GM21381 (cell line): ENCODE data around the gene INCENP.

ENCODE experiments used
- ATAC-seq: cut with Tn5 transposase; IDR thresholded peaks from one replicate; pipeline ENCODE4 v1.9.1; 2021; ENCODE audit warnings: mild to moderate bottlenecking, moderate library complexity; ENCODE audit not compliant: unreplicated experiment

Gene INCENP

DNA sequence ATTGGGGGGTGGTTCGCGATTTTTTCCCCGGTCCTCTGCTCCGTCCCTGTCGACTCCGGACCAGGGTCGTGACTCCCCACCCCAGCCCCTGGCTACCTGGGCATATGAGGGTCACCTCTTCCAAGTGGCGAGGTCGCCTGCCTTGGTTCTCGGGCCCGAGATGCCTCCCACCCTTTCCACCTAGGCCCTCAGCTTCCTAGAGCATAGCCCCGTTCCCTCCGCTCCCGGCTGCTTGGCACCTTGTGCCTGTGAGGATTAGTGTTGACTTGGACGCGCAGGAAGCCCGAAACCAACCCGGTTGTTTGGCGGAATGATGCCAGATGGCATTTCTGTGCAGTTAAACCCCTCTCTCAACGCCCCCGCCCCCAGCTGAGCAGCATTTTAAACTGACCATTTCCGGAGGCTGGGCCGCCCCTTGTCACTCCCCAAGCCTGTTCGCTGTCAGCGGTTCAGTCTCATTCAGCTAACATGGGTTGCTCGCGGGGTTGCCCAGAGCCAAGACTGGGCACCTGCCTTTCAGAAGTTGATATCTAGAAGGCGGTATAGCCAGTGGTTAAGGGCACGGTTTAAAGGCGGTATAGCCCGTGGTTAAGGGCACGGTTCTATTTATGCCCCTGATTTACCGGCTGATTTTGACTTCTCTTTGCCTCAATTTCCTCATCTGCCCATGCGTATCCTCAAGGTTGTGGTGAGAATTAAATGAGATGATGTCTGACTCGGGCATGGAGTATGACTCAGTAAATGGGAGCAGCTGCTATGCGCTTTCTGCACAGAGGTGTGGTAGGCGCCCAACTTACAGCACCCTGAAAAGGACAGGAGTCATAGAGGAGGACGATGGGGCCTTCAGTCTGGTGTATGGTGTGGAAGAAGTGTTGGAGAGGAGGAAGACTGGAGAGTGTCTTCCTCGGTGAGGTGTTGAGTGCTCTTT is 639 bp downstream of the INCENP start:
- peak; percentile 26 for ATAC-seq

DNA sequence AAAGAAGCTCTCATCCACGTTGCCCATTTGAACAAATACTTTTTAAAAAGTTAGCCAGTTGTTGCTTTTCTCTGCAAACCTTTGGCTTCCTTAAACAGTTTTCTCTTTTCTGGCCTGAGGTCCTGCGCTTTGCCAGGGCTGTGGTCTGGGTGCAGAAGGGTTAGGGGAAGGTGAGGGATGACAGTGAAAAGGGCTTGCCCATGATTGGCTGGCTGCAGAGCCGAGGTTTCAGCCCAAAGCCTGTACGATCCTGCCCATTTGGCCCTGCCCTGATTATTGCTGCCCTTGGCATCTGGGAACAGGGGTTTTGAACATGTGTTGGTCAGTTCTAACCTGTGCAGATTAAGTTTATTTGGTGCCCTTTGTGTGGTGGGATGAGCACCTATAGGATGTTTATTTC is 1.5 kb downstream of the INCENP start:
- no peak for ATAC-seq

- no peak for ATAC-seq
Observed at GRCh38 chr11:62125881-62126280, 2.1 kb downstream of the INCENP start.

GRCh38 chr11:62127426-62127825 is 3.6 kb downstream of the INCENP start:
- ATAC-seq, result no peak

DNA sequence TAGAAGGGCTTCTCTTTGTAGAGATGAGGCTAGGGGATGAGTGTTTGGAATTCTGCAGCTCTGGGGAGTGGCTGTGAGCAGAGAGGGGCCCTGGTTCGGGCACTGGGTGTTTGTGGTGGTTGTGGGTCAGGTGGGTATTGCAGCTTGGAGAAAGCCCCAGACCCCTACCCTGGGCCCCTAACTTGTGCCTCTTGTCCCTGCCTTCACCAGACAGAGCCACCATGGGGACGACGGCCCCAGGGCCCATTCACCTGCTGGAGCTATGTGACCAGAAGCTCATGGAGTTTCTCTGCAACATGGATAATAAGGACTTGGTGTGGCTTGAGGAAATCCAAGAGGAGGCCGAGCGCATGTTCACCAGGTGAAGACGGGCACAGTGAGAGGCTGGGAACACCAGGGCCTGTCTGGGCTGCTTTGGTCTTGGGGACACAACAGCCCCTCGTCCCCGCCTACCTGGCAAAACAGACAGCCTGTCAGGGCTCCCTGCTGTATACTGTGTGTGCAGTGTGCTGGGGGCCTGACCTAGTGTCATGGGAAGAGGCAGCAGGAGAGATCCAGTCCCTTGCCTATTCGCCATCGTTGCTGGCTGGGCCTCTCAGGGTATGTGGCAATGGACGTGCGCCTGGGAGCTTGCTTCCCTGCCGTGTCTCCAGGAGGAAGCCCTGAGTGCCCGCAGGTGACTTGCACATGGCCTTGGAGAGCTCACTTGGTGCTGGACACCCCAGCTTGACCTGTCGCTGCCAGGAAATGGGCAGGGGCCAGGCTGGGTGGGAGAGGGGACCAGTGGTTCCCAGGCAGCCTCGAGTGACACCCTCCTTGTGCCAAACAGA is 4.3 kb downstream of the INCENP start:
- no peak for ATAC-seq

DNA sequence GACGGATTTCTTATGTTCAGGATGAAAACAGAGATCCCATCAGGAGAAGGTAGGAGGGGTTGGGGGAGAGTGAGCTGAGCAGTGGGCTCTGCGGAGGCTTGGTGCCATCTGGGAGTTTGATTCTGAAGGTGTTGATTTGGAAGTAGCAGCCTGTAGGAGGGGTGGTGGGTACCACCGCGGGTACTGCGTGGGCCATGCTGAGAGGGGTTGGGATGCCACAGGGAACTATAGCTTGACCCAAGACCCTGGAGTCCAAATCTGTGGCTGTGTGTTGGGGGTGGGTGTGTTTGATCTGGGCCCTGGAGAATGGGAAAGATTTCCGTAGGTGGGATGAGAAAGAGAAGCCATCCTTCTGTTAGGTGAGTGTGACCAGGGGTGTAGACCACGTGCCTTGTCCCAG is 5.0 kb downstream of the INCENP start:
- no peak for ATAC-seq

- no peak for ATAC-seq
Observed at GRCh38 chr11:62129590-62130282, 5.9 kb downstream of the INCENP start.

DNA sequence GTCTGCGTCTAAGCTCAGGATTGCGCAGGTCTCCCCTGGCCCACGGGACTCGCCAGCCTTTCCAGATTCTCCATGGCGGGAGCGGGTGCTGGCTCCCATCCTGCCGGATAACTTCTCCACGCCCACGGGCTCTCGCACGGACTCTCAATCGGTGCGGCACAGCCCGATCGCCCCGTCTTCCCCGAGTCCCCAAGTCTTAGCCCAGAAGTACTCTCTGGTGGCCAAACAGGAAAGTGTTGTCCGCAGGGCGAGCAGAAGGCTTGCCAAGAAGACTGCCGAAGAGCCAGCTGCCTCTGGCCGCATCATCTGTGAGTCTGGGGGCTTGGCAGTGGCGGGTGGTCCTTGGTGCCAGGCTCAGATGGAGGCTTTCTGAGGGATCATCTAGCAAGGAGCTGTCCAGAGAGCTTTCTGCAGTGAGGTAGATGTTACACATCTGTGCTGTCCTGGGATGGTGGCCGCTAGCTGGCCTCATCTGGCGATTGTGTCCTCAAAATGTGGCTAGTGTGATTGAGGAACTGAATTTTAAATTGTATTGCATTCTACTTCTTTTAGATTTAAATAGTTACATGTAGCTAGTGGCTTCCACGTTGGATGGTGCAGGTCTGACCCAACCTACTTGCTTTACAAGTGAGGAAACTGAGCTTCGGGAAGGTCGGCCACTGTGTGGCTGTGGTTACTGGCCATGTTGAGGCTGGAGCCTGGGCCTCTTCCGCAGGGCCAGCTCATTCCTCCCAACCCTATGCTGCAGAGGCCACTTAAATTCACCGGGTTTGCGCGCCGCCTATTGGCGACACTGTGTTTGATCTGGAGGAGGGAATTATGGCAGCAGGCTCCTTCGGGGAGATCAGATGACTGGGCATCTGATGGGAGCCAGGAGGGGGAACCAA is 6.7 kb downstream of the INCENP start:
- no peak for ATAC-seq

DNA sequence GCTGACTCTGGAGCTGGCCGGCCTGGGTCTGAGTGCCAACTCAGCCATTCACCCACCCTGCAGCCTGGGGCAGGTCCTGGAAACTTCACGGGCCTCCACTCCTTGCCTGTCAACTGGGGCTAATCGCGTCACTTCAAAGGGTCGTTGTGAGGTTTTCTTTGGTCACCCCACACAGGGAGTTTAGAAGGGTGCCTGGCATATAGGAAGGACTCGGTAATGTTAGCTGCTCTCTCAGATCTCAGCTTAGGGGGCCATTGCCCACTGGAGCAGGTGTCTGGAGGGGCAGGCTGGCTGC is 7.3 kb downstream of the INCENP start:
- no peak for ATAC-seq

DNA sequence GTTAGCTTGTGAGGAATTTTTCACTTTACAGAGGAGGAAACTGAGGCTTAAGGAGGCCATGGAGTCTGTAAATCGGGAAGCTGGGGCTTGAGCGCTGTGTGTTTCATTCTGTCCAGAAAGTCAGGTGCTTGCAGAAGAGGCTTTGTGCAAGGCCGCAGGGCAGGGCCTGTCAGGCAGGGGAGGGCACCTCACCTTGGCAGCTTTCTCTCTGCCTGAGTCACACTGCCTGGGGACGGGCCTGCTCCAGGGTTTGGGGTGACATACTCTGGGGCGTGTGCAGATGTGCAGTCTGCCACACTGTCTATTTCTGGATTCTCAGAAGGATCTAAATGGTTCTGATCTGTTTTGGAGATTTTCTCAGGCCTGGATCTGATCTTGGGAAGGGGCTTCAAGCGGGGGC is 8.4 kb downstream of the INCENP start:
- ATAC-seq, result no peak

GRCh38 chr11:62132689-62133293 is 9.0 kb downstream of the INCENP start:
- no peak for ATAC-seq

GRCh38 chr11:62133328-62134065 is 9.7 kb downstream of the INCENP start:
- no peak for ATAC-seq

GRCh38 chr11:62137276-62137861 is 13.6 kb downstream of the INCENP start:
- no peak for ATAC-seq

DNA sequence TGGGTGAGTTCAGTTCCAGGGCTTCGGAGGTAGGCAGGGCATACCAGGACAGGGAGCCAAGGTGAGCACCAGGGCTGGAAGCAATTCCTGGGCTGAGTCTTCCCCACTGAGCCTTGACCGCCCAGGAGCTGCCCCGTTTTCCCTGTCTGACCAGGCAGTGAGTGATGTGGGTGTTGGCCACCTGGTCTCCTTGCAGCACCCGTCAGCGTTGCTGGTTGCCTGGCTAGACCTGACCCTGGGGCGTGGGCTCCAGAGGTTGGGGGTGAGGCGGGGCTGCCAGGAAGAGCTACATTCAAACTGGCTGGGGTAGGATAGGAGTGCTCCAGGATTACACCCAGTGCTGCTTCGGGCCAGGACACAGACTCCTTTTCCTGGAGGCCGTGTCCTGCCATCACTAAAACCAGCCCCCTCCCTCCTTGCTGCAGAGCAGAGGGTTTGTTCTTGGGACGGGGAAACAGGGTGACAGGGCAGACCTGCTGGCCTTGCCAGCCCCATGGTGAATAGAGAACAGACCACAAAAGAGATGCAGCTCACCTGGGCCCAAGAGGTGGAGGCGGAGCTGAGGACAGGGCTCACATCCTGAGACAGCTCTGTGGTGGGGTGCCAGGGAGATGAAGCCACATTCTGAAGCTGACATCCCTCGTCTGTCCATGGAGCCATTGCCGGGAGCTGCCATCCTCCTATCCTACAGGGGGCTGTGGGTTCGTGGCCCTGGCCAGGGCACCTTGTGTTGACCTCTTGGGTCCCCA is 14.2 kb downstream of the INCENP start:
- ATAC-seq, result no peak

- no peak for ATAC-seq
Observed at GRCh38 chr11:62138630-62139425, 15.0 kb downstream of the INCENP start.

GRCh38 chr11:62139526-62140303 is 15.9 kb downstream of the INCENP start:
- no peak for ATAC-seq
